Thoracic aorta (tissue), 2 donors: ENCODE data around the gene DNAH7. TPM values are rescaled to one million over a fixed set of nuclear protein-coding genes. Genes with fewer than 3 reads are reported as not detected.
"Not testable (repeated sequence)": the region's sequence is repeated elsewhere in the genome, so short reads cannot be mapped to it uniquely, and the experiment has no call there.

ENCODE experiments used
- ATAC-seq: fragments of 150-250 bp; one replicate; pipeline ENCODE4 v1.8.0; 2017; ENCODE audit warnings: low read depth; ENCODE audit not compliant: insufficient number of reproducible peaks, low FRiP score
- DNase-seq: peaks from one replicate; pipeline ENCODE4 v3.0.0-alpha.2; 2020; ENCODE audit warnings: low spot score
- H3K27ac ChIP-seq, 2 donors: fragments of 200-600 bp; sonication (generic); 1 replicate in 1 of 2; 2 replicates in 1 of 2; pipeline ENCODE4 v1.5.1; 2016; ENCODE audit warnings: mild to moderate bottlenecking in 2 of 2, moderate library complexity in 2 of 2
- H3K27me3 ChIP-seq: fragments of 200-600 bp; sonication (generic); replicated peaks from 2 replicates; pipeline ENCODE4 v1.6.0; 2016; ENCODE audit warnings: mild to moderate bottlenecking; ENCODE audit not compliant: insufficient read depth
- H3K36me3 ChIP-seq: fragments of 200-600 bp; sonication (generic); one replicate; pipeline ENCODE4 v1.5.1; 2016
- H3K4me1 ChIP-seq, 2 donors: fragments of 200-600 bp; sonication (generic); 1 replicate in 1 of 2; 2 replicates in 1 of 2; pipeline versions ENCODE4 v1.5.1 to v1.6.0; 2016; ENCODE audit warnings: low read depth in 2 of 2, mild to moderate bottlenecking in 1 of 2; ENCODE audit not compliant: control insufficient read depth in 1 of 2
- H3K4me3 ChIP-seq: fragments of 200-600 bp; sonication (generic); 2 replicates; pipeline ENCODE4 v1.5.1; 2016; ENCODE audit warnings: mild to moderate bottlenecking
- H3K9me3 ChIP-seq: fragments of 200-600 bp; sonication (generic); 2 replicates; pipeline ENCODE4 v1.5.1; 2016
- total RNA-seq, 2 donors: library from RNA; depleted of rRNA; stranded (reverse); fragments of >200 nt; gene quantifications; one replicate each; pipeline versions ENCODE4 v1.1.0 to v1.2.3, GENCODE V29; 2016
- TF ChIP-seq, protein P1 (sequence below): fragments of 200-600 bp; sonication (generic); IDR thresholded peaks from one replicate; pipeline ENCODE4 v1.5.1; 2019; ENCODE audit warnings: antibody characterized with exemption

The DNAH7 gene
- total RNA-seq, 2 donors from 2014 or later: 0.68 to 2.0 TPM

DNA sequence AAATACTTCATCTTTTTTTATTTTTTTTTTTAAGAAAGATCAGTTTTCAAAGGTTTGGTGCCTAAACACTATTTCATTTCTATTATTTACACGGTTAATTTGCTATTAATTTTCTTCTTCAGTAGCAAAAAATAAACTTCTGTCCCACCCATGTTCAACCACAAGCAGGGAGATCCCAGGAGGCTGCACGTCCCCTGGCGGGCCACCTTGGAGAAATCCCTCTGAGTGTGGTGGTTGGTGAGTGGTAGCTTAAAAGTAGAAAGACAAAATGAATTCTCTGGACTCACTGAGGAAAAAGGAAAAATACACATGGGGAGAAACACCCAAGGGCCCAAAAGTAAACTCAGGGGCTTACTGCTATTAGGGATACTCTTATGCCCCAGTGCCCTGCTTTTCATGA lies 143.5 kb downstream of the DNAH7 start:
- Histone ChIP-seq H3K9me3 (no peaks in the 10 kb centered on the region), H3K27ac (no peak overlapping the region), H3K4me3 (no peak overlapping the region), H3K27me3 (no peaks in the 10 kb centered on the region), H3K4me1 (no peaks in the 10 kb centered on the region), H3K36me3 (no peaks in the 10 kb centered on the region)
- TF ChIP-seq, protein P1, sequence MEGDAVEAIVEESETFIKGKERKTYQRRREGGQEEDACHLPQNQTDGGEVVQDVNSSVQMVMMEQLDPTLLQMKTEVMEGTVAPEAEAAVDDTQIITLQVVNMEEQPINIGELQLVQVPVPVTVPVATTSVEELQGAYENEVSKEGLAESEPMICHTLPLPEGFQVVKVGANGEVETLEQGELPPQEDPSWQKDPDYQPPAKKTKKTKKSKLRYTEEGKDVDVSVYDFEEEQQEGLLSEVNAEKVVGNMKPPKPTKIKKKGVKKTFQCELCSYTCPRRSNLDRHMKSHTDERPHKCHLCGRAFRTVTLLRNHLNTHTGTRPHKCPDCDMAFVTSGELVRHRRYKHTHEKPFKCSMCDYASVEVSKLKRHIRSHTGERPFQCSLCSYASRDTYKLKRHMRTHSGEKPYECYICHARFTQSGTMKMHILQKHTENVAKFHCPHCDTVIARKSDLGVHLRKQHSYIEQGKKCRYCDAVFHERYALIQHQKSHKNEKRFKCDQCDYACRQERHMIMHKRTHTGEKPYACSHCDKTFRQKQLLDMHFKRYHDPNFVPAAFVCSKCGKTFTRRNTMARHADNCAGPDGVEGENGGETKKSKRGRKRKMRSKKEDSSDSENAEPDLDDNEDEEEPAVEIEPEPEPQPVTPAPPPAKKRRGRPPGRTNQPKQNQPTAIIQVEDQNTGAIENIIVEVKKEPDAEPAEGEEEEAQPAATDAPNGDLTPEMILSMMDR: no peak
- ATAC-seq: no peak
- no peak for DNase-seq

DNA sequence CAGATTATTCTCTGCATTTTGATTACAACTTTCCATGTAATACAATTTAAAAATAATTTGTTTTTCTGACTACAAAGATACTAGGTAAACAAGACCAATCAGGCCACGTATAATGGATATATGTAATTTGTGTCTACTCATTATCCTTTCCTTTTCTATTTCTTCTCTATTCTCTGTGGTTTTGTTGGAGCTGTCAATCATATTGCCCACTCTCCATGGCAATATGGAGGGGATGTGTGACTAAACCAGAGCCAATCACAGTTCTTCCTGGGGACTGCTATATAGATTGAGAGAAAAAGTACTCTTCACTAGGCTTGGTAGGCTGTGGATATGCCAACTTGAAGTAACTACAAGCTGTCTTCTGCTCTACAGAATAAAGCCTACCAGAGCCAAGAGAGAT lies 144.7 kb downstream of the DNAH7 start:
- Histone ChIP-seq H3K4me3 (no peak overlapping the region), H3K36me3 (no peaks in the 10 kb centered on the region), H3K9me3 (no peaks in the 10 kb centered on the region), H3K4me1 (no peaks in the 10 kb centered on the region), H3K27ac (no peak overlapping the region), H3K27me3 (no peaks in the 10 kb centered on the region)
- ATAC-seq: no peak
- DNase-seq: no peak
- TF ChIP-seq, protein P1: no peak

DNA sequence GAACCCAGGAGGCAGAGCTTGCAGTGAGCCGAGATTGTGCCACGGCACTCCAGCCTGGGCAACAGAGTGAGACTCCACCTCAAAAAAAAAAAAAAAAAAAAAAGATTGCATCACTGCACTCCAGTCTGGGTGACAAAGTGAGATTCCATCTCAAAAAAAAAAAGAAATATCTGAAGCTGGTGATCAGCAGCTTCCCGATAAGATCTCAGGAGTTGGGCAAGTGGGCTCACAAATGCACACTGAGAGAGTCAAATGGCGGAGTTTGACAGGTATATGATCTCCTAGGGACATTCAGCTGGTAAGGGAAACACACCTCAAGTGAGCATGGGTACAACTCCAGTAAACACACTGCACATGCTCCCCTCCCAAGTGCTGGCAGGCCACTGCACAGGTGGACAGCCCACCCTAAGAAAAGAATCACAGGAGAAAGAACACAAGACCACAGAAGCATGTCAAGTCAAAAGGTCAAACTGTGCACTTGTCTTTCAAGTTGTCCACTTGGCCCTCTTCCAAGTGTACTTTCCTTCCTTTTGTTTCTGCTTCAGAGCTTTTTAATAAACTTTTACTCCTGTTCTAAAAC lies 151.5 kb downstream of the DNAH7 start:
- not testable (repeated sequence) for H3K27me3 ChIP-seq, H3K4me3 ChIP-seq, H3K36me3 ChIP-seq, DNase-seq, H3K27ac ChIP-seq, H3K9me3 ChIP-seq, ATAC-seq, H3K4me1 ChIP-seq

DNA sequence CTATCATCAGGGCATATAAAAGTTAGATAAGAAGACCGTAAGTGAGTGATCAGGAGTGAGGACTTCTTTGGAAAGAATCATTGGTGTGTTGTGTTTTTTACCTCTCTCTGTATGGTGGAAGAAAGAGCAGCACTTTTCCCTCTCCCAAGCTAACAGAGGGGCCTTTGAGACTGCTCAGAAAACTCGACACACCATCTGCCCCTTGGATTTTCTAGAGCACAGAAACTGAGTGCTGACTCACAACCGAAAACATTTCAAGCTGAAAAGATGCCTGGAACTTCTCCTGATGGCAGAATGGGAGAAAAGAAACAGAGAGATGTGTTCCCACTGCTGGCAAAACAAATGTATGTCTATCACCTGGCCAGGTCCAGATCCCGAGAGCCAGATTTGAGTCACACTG lies 156.6 kb downstream of the DNAH7 start:
- Histone ChIP-seq H3K4me3 (no peak overlapping the region), H3K4me1 (no peaks in the 10 kb centered on the region), H3K36me3 (no peaks in the 10 kb centered on the region), H3K9me3 (no peaks in the 10 kb centered on the region), H3K27me3 (no peaks in the 10 kb centered on the region), H3K27ac (no peak overlapping the region)
- DNase-seq: no peak
- no peak for ATAC-seq
- TF ChIP-seq, protein P1: no peak

DNA sequence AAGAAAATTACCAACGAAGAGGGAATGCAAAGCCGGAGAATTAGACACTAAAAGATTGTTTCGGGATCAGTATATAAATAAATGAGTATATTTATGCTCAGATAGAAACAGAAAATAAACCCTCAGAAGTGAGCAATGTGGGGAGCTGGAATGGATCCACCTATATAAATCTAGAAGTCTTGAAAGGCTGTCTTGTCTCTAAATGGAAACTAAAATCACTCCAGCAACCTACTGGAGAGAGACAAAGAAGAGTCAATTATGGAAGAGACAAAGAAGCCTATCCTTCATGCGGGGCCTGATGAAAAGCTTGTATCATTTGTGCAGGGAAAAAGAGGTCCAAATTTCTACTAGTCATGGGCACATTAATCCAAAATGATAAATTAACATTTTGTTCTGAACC lies 158.1 kb downstream of the DNAH7 start:
- Histone ChIP-seq H3K4me3 (no peak overlapping the region), H3K9me3 (no peaks in the 10 kb centered on the region), H3K4me1 (no peaks in the 10 kb centered on the region), H3K27me3 (no peaks in the 10 kb centered on the region), H3K27ac (no peak overlapping the region), H3K36me3 (no peaks in the 10 kb centered on the region)
- ATAC-seq (no peak), DNase-seq (no peak)
- TF ChIP-seq, protein P1: no peak

DNA sequence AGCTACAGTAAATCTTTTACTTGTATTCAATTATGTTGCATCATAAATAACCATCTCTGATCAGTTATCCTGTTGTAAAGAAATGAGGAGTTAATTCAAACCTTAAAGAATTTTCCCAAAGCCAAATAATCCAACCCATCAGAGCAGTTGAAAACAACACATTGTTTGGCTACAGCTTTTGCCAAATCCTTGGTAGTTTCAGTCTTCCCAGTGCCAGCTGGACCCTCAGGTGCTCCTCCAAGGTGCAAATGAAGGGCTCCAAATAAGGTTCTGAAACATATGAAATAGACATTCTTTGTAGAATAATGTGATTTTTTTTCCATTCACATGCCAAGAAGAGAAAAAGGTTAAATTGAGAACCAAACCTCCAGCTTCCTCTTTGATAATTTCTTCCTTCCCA lies 158.7 kb downstream of the DNAH7 start:
- H3K27ac ChIP-seq: no peak overlapping the region
- no peaks in the 10 kb centered on the region for H3K4me1 ChIP-seq
- no peaks in the 10 kb centered on the region for H3K27me3 ChIP-seq
- H3K4me3 ChIP-seq: no peak overlapping the region
- no peaks in the 10 kb centered on the region for H3K36me3 ChIP-seq
- TF ChIP-seq, protein P1: no peak
- no peaks in the 10 kb centered on the region for H3K9me3 ChIP-seq
- no peak for ATAC-seq
- no peak for DNase-seq
